Lung (tissue), 12 donors: Measurements from ENCODE around the gene UQCRC1. TPM values are rescaled to one million over a fixed set of nuclear protein-coding genes. Genes with fewer than 3 reads are reported as not detected.
A peak's percentile ranks its signal among the peaks of the same experiment; 100 is the strongest.

Experiments
- ATAC-seq: fragments of 200-7000 bp; cut with Tn5 transposase; one replicate; pipeline ENCODE4 v1.9.1; 2020; ENCODE audit warnings: moderate number of reproducible peaks; ENCODE audit not compliant: insufficient read depth, low FRiP score
- DNase-seq, 3 donors: peaks; one replicate each; pipeline ENCODE4 v3.0.0-alpha.2; 2013 to 2017
- H3K27ac ChIP-seq, 2 donors: one replicate each; pipeline ENCODE4 v1.5.1; 2013; ENCODE audit warnings: mild to moderate bottlenecking in 2 of 2, moderate library complexity in 2 of 2, control low read depth in 1 of 2, inconsistent platforms in 1 of 2, low read depth in 1 of 2, low read length in 1 of 2
- H3K27me3 ChIP-seq, 3 donors: one replicate each; pipeline ENCODE4 v1.5.1; 2013; ENCODE audit warnings: low read length in 2 of 3; ENCODE audit not compliant: control insufficient read depth in 3 of 3, insufficient read depth in 3 of 3
- H3K36me3 ChIP-seq, 4 donors: one replicate each; pipeline ENCODE4 v1.5.1; 2013; ENCODE audit warnings: low read length in 4 of 4, mild to moderate bottlenecking in 1 of 4, moderate library complexity in 1 of 4; ENCODE audit not compliant: control insufficient read depth in 4 of 4, insufficient read depth in 4 of 4
- H3K4me1 ChIP-seq, 5 donors: one replicate each; pipeline ENCODE4 v1.5.1; 2013; ENCODE audit warnings: low read length in 5 of 5, mild to moderate bottlenecking in 2 of 5, moderate library complexity in 1 of 5; ENCODE audit not compliant: control insufficient read depth in 5 of 5, insufficient read depth in 5 of 5
- H3K4me3 ChIP-seq: one replicate; pipeline ENCODE4 v1.5.1; 2013; ENCODE audit warnings: mild to moderate bottlenecking, control low read depth, moderate library complexity
- H3K9ac ChIP-seq, 2 donors: one replicate each; pipeline ENCODE4 v1.5.1; 2013; ENCODE audit warnings: low read length in 2 of 2, control low read depth in 1 of 2; ENCODE audit not compliant: insufficient read depth in 1 of 2
- H3K9me3 ChIP-seq, 4 donors: one replicate each; pipeline ENCODE4 v1.5.1; 2013; ENCODE audit warnings: low read length in 3 of 4, mild to moderate bottlenecking in 1 of 4, moderate library complexity in 1 of 4; ENCODE audit not compliant: control insufficient read depth in 4 of 4, insufficient read depth in 3 of 4
- CTCF ChIP-seq: IDR thresholded peaks from 2 replicates; pipeline ENCODE4 v1.5.1; 2012; ENCODE audit warnings: mild to moderate bottlenecking; ENCODE audit errors: control extremely low read depth, extremely low read depth
- WGBS, 2 donors: extraction: QIAGEN DNeasy Blood & Tissue Kit; methylation state at CpG; one replicate each; pipeline ENCODE4 v1.1.7; 2013; 5-methylcytosine and 5-hydroxymethylcytosine counted together
- polyA plus RNA-seq, 2 donors: library from polyadenylated mRNA; stranded (reverse); fragments of 200-250 nt; gene quantifications; one replicate each; pipeline ENCODE4 v1.2.1, GENCODE V29; 2013
- total RNA-seq, 2 donors: library from RNA; depleted of rRNA in 1 of 2; stranded (reverse); fragments of >200 nt in 1 of 2; gene quantifications; one replicate each; pipeline ENCODE4 v1.2.1, GENCODE V29; 2014 to 2021
- donor health status: control.
- donor health status: control.
- donor health status: Bipolar disorder and iron deficiency.
- donor health status: healthy.
- donor health status: DM: yes; HTN: yes; CAD: no.

UQCRC1 gene
- total and polyA plus RNA-seq, 4 donors: 98.5 to 225 (median 176) TPM

DNA sequence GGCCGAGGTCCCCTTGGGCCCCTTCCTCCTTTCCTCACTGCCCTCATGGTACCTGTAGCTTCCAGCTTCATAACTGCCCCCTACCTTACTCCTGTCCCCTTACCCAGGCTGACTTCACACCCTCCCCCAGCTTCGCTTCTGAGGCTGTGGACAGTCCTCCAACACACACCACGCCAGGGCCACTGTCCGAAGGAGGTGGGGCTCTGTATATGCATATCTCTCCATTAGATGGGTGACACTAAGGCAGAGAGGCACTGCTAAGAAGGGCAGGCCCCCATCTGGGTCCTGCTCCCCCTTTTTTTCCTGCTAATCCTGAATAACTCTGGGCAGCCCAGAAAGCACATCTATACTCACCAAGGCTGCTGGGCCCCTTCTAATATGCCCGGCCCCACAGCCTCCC lies 13.3 kb downstream of the UQCRC1 start:
- H3K27ac ChIP-seq: no peak overlapping the region
- TF ChIP-seq CTCF: no peak
- peaks cover 2 to 36% (median 11%) of the 10 kb centered on the region in 5 donors for H3K4me1 ChIP-seq
- 74% methylated on average over 5 of the region's 5 CpGs for WGBS, 2 donors
- DNase-seq (no peak), ATAC-seq (no peak)
- peaks cover 7 to 36% (median 19%) of the 10 kb centered on the region in 4 donors for H3K36me3 ChIP-seq
- H3K9me3 ChIP-seq: no peaks in the 10 kb centered on the region
- H3K4me3 ChIP-seq: no peak overlapping the region
- H3K9ac ChIP-seq: no peak overlapping the region
- peaks cover 0 to 17% (median 0%) of the 10 kb centered on the region in 3 donors for H3K27me3 ChIP-seq

GRCh38 chr3:48595526-48596121 lies 13.8 kb downstream of the UQCRC1 start:
- ATAC-seq: peak; percentile 32
- TF ChIP-seq CTCF: no peak
- Histone ChIP-seq H3K9me3 (no peaks in the 10 kb centered on the region), H3K27ac (no peak overlapping the region), H3K36me3 (peaks cover 2 to 31% (median 15%) of the 10 kb centered on the region in 4 donors), H3K4me3 (no peak overlapping the region), H3K4me1 (peaks cover 2 to 36% (median 11%) of the 10 kb centered on the region in 5 donors), H3K9ac (peak overlapping the region in 1 of 2 donors; percentile 13), H3K27me3 (peaks cover 0 to 17% (median 0%) of the 10 kb centered on the region in 3 donors)
- WGBS, 2 donors: 25 to 47% methylated on average over 10 of the region's 10 CpGs
- DNase-seq: peak; percentile 49 to 53 (median 52)

GRCh38 chr3:48595075-48595525 lies 14.3 kb downstream of the UQCRC1 start, which contains the start of gene COL7A1:
Gene COL7A1 (minus strand): TSS chr3:48595329. CDS start chr3:48595159, 170 bp downstream.
- no peaks in the 10 kb centered on the region for H3K9me3 ChIP-seq
- TF ChIP-seq CTCF: no peak
- WGBS, 2 donors: 5 to 18% methylated on average over 31 to 35 of the region's 35 CpGs
- peak within 1 kb of the TSS; percentile 11 to 23 for H3K9ac ChIP-seq
- no peak within 1 kb of the TSS for H3K4me3 ChIP-seq
- ATAC-seq (no peak), DNase-seq (peak; percentile 9 to 33 (median 23))
- peaks cover 0 to 26% (median 12%) of the 10 kb centered on the region in 4 donors for H3K36me3 ChIP-seq
- peaks cover 0 to 17% (median 0%) of the 10 kb centered on the region in 3 donors for H3K27me3 ChIP-seq
- no peak within 1 kb of the TSS for H3K27ac ChIP-seq
- H3K4me1 ChIP-seq: peaks cover 2 to 36% (median 11%) of the 10 kb centered on the region in 5 donors
